Subcutaneous adipose tissue (tissue), 4 donors: ENCODE results near the gene METTL16. TPM values are rescaled to one million over a fixed set of nuclear protein-coding genes. Genes with fewer than 3 reads are reported as not detected.

Experiments
- CTCF ChIP-seq: fragments of 450-650 bp; IDR thresholded peaks from one replicate; pipeline ENCODE4 v1.5.1; 2016; ENCODE audit warnings: low read depth, mild to moderate bottlenecking, control low read depth, antibody characterized with exemption, moderate library complexity
- small RNA-seq: library from RNA; depleted of rRNA; stranded (forward); fragments of <200 nt; gene quantifications from one replicate; pipeline ENCODE3, GENCODE V24; 2016
- total RNA-seq, 4 donors: library from RNA; depleted of rRNA; stranded (reverse); fragments of >200 nt; gene quantifications; one replicate each; pipeline ENCODE4 v1.1.0, GENCODE V29; 2016

Gene METTL16
- total RNA-seq, 4 donors from 2014 or later, result 12.6 to 80.5 (median 25.3) TPM

- no peak for TF ChIP-seq CTCF
Measured at GRCh38 chr17:2371183-2372130, 140.2 kb downstream of the METTL16 start.

DNA sequence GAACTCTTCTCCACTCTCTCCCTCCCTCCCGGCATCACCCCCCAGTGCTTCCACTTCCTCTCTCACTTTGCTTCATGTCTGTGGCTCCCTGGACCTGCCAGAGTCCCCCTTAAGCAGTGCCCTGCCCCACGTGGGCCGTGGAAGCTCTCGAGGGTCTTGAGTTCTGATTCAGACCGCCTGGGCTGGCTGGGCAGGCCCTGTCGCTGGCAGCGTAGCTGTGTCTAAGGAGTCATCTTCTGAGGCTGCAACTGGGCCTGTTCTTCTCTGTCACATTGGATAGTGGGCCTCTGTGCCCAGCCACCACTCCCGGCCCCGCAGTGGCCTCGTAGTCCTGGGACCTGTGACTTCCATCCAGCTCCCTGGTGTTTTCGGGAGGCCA, 141.5 kb downstream of the METTL16 start:
- no peak for TF ChIP-seq CTCF

DNA sequence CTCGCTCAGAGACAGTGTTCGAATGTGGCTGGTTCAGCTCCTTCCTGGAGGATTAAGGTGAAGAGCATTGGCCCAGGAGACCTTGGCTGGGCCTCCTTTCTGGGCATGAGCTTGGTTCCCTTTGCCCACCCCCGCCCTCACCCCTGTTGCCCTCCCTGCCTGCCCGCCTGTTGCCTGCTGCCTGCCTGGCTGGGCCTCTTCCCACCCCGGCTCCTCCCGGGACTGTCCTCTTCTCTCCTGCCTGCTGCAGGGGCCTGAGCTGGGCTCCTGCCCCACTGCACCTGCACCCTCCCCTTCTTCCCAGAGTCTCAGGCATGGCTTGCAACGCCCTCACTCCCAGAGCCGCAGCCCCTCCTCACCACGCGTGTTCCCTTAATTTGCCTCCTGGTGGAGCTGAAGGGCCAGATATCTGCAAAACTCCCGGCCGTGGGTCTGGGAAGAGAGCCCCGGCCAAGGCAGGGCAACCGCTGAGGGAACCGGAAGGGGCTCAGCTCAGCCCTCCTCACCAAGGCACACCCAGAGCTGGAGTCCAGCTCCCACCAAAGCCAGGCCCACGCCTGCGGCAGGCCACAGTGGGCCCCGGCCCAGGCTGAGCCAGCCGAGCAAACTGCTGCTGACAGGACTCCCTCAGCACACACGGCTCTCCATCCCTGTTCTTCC, 142.0 kb downstream of the METTL16 start:
- TF ChIP-seq CTCF, result no peak

- no peak for TF ChIP-seq CTCF
Measured at GRCh38 chr17:2369039-2369438, 142.6 kb downstream of the METTL16 start.

DNA sequence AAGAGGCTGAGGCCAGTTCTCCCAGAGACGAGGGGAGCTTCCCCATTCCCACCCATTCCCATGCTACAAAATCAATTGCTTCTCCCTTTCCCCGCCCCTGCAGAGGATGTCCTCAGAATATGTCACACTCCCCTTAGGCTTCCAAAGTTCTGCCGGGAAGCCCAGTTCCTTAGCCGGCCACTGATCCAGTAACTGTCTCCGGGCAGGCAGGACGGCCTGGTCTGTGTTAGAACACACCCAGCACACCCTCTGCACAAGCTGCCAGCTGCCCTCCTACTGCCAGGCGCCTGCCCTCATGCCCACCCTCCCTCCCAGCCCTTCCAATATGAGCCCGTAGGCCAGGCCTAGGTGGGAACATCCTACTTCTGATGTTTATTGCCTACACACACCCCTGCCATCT, 143.3 kb downstream of the METTL16 start:
- no peak for TF ChIP-seq CTCF

DNA sequence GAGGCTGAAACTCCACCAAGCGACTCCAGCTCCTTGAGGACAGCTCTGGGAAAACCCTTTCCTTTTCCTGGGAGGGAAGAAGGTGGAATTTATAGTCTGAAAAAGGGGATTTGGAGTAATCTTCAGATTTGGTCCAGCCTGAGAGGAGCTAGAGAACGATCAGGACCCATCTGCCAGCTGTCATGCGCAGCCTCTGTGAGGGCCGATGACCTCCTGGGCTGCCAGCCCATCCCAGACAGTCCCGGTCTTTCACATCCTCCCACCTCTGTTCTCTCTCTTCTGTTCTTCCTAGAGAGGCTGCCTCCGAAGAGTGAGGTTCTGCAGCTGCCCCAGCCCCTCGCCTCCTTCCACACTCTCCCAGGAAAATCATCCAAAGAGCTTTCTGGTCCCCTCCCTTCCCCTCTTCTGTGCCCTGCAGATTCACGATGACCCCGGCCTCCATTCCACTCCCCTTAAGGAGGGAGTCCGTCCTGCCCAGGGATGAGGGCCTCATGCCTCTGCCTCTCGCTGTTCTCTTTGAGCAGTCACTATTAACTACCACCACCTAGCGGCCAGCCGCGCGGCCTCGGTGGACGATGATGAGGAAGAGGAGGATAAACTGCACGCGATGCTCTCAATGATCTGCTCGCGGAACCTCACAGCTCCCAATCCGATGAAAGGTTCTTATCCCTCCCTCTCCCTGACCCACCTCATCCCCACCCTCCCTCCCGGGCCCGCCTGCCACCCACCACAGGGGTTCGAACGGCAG, 144.8 kb downstream of the METTL16 start:
- TF ChIP-seq CTCF, result no peak

Small RNA genes within 50 kb of the gene (small RNA-seq; reads per million reads assigned to genes)
- gene AC006435.3 (not detected), gene AC006435.4 (not detected), gene AC006435.5 (not detected)

Other genes starting within 250 kb of the METTL16 start
- 10 to 100 TPM; 14.5 to 50.7 (median 19.4) TPM for gene SMG6, start 208.1 kb downstream of the METTL16 start, total RNA-seq
- 10 to 100 TPM in 2 of 4 donors, 1 to 10 TPM in 2; 2.8 to 24.5 (median 12.5) TPM for gene SRR, start 207.9 kb downstream of the METTL16 start, total RNA-seq
- 10 to 100 TPM; 21.9 to 36.0 (median 33.0) TPM for gene TSR1, start 175.4 kb downstream of the METTL16 start, total RNA-seq
- 10 to 100 TPM; 14.8 to 65.6 (median 30.5) TPM for gene SGSM2, start 174.4 kb downstream of the METTL16 start, total RNA-seq
- 10 to 100 TPM in 2 of 4 donors, 1 to 10 TPM in 2; 7.0 to 10.8 (median 9.8) TPM for gene MNT, start 110.8 kb downstream of the METTL16 start, total RNA-seq
- 100 to 1,000 TPM; 102 to 145 (median 138) TPM for gene PAFAH1B1, start 81.8 kb upstream of the METTL16 start, total RNA-seq
- gene CLUH, start 199.9 kb upstream of the METTL16 start, total RNA-seq, result 100 to 1,000 TPM in 1 of 4 donors, 10 to 100 TPM in 3; 34.7 to 112 (median 39.4) TPM
- gene CCDC92B, start 237.8 kb upstream of the METTL16 start, total RNA-seq, result not detected